GM03348 (cell line): Measurements from ENCODE around the gene ACSM6.
A peak's percentile ranks its signal among the peaks of the same experiment; 100 is the strongest.
"Not testable (repeated sequence)": the region's sequence is repeated elsewhere in the genome, so short reads cannot be mapped to it uniquely, and the experiment has no call there.

Experiments used
- DNase-seq: peaks from one replicate; pipeline ENCODE4 v3.0.0; 2012; ENCODE audit warnings: low spot score

Gene ACSM6

GRCh38 chr10:95217476-95217875 lies 23.4 kb downstream of the ACSM6 start:
- peak; percentile 30 for DNase-seq

- no peak for DNase-seq
Measured at GRCh38 chr10:95220539-95220938, 26.5 kb downstream of the ACSM6 start.

- DNase-seq, result no peak
Measured at GRCh38 chr10:95221124-95221523, 27.1 kb downstream of the ACSM6 start.

DNA sequence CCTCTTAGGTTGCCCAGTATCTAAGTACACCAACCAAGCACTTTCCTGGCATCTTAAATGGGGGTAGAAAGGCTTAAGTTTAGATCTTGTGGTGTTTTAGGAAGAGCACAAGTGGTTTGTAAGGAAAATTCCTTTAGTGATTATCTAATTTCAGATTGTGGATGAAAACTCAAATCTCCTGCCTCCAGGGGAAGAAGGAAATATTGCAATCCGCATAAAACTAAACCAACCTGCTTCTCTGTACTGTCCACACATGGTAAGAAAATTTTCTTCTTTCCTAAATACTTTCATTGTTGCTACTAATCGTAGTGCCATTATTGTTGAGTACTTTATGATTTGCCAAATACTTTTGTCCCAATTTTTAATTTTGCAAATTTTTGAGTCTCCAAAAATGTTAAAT lies 31.1 kb downstream of the ACSM6 start:
- no peak for DNase-seq

DNA sequence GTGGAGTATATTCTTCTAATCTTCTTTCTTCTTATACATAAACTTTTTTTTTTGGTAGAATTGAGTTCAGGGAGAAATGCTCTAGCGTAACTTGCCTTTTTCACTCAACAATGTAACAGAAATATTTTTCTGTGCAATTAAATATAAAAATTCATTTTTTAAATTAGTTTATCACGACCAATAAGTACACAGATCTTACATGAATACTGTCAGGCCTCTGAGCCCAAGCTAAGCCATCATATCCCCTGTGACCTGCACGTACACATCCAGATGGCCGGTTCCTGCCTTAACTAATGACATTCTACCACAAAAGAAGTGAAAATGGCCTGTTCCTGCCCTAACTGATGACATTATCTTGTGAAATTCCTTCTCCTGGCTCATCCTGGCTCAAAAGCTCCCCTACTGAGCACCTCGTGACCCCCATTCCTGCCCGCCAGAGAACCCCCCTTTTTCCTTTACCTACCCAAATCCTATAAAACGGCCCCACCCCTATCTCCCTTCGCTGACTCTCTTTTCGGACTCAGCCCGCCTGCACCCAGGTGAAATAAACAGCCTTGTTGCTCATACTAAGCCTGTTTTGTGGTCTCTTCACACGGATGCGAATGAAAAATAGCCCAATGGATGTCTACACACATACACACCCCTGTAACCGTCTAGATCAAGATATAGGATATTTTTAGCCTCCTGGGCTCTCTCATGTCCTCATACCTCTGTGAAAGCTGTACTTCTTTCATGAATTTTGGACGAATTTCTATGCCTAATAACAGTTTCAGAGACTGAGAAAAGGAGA lies 35.1 kb downstream of the ACSM6 start:
- not testable (repeated sequence) for DNase-seq

DNA sequence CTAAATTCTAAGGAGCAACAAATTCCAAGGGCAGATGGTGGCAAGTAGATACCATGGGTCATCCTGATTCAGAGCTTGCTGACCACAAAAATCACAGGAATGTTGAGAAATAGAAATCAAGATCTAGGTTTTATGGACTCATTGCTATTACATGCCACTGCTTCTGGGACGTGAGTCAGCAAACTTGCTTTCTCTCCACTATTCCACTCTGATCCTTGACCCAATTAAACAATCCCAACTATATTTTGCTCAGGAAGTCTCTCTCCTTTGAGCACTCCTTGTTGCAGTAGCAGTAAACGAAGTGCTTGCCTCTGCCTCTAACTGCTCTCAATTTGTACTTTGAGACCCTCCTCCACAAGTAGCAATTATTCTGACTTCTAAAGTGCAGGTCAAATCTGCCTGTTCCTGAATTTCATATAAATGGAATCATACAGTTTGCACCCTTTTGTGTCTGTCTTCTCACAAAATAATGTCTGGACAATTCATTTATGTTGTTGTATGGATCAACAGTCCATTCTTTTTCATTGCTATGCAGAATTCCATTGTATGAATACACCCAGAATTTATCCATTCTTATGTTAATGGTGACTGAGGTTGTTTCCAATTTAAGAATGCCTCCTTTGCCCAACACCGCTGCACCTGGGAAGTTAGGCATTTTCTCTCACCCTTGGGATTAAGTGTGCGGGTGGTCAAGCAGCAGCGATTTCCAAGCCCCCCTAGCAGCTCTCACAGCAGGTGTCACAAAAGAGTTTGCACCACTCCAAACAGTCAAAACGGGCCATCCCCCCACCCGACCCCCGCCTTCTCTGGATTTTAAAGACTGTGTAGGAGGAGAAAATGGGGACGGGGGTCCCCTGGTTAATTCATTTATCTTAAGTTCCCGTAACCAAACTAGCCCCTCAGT lies 35.9 kb downstream of the ACSM6 start:
- DNase-seq, result peak; percentile 85

DNA sequence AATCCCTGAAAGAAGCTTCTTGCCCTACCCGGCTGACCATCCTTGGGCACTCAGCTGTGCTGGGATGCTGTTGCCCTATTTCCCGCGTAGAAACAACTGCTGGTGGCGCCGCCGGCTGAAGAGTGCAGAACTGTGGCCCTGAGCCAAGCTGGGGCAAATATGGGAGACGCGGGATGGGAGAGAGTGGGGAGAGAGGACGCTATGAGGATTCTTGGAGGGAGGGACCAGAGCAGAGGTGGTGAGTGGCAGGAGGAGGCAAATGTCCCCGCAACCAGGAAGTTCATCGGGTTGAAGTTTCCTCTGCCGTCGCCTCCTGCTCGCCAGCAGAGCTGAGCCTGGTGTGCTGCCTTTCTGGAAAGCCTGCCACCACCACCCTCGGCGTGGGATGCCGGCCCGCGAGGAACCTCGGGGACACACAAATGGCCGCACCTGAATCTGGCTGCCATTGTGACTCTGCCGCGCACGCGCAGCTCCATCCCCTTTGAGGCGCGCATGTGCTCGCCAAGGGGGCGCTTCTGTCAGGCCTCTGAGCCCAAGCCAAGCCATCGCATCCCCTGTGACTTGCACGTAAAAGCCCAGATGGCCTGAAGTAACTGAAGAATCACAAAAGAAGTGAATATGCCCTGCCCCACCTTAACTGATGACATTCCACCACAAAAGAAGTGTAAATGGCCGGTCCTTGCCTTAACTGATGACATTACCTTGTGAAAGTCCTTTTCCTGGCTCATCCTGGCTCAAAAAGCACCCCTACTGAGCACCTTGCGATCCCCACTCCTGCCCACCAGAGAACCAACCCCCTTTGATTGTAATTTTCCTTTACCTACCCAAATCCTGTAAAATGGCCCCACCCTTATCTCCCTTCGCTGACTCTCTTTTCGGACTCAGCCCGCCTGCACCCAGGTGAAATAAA lies 36.9 kb downstream of the ACSM6 start:
- DNase-seq, result not testable (repeated sequence)

- no peak for DNase-seq
Measured at GRCh38 chr10:95233377-95234034, 39.5 kb downstream of the ACSM6 start.

- DNase-seq, result no peak
Measured at GRCh38 chr10:95234951-95235350, 40.9 kb downstream of the ACSM6 start.

GRCh38 chr10:95235676-95236067 lies 41.6 kb downstream of the ACSM6 start:
- no peak for DNase-seq

- DNase-seq, result peak; percentile 54
Measured at GRCh38 chr10:95236068-95236903, 42.2 kb downstream of the ACSM6 start.

- no peak for DNase-seq
Measured at GRCh38 chr10:95237376-95238170, 43.5 kb downstream of the ACSM6 start.

DNA sequence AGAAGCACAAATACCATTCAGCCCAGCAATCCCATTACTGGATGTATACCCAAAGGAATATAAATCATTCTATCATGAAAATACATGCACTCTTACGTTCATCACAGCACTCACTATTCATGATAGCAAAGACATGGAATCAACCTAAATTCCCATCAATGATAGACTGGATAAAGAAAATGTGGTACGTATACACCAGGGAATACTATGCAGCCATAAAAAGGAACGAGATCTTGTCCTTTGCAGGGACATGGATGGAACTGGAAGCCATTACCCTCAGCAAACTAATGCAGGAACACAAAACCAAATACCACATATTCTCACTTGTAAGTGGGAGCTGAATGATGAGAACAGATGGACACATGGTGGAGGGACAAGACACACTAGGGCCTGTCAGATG lies 46.1 kb downstream of the ACSM6 start:
- DNase-seq, result not testable (repeated sequence)

DNA sequence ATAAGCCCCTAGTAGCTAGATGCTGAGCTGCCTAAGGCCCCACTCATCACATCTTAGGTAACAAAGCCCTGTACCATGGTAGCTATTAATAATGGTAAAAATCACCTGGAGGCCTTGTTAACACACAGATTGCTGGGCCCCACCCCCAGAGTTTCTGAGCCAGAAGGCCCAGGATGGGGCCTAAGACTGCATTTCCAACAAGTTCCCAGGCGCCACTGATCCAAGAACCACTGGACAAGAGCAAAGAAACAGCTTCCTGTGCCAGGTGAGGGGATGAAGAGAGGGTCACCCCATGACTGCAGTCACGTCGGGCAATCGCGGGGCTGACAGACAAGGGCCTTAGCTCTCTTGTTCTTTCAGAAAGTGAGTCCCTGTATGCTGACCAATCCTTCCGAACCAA lies 46.8 kb downstream of the ACSM6 start:
- DNase-seq, result no peak

DNA sequence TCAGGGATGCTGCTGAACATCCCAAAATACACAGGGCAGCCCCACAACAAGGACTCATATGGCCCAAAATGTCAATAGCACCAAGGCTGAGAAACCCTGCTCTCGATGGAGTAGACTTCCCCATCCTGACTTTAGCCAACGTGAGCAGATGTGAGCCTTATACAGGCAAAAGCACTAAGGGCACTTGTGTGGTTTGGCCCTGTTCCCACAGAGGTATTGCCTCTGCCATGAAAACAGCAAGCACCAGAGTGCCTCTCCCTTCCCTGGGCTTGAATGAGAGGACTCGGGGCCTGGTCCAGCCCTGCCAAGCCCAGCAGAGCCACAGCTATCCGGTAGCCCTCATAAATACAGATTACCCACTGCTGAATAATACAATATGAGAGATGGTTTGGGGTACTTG lies 47.5 kb downstream of the ACSM6 start:
- DNase-seq, result no peak

DNA sequence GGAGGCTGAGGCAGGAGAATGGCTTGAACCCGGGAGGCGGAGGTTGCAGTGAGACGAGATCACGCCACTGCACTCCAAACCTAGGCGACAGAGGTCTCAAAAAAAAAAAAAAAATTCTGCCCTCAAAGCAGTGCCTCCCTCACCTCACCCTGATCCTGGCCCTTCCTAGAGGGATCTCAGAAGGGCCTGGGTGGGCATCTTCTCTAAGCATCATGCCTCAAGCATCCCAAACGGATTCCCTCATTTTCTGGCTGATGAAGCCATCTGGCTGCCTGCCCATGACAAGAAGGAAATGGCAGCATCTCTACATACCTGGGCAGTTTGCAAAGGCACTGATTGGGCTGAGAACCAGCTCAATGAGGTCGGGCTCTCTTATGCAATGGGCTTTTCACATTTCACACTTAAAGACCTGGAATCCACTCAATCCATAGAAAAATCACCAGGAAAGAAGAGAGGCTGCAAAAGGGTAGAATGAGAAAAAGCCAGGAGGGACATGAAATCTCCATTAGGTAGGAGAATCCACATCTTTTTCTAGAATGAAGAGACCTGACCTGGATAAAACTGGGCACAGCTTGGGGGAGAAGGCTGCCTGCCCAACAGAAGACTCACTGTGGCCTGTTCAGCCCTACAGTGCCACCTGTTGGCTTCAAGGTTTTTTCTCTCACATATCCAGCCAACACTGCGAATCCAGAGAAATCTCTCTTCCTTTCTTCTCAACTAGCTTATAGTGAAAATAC lies 48.7 kb downstream of the ACSM6 start:
- DNase-seq, result peak; percentile 73

DNA sequence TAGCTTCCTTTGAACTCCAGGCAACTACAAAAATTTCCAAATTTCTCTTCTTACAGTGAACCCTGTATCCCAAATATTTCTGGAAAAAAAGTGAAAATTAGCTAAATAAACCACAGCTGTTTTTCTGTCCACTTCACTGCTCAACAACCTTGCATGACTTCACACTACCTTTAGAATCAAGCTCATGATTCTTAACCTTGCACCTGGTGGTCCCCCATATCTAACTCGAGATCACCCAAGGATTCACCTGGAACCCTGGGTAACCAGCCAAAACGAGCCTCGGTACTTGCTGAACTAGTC lies 49.2 kb downstream of the ACSM6 start:
- DNase-seq, result no peak

DNA sequence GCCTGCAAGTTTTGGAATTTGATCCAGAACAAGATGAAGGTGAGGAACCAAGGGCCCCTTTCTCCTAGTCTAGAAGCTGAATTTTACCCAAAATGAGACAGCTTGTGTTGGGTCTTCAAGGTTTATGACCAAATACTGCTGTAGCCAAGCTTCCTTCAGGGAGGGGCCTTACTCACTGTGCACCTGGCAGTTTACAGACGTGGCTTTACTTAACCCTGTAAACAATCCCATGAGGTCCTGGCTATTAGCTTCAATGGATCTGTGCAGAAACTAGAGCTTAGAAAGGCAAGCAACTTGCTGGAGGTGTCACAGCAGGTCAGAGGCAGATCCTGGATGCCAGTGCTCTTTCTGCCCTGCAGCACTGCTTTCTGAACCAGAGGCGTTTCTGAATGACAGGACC lies 50.1 kb downstream of the ACSM6 start:
- no peak for DNase-seq

DNA sequence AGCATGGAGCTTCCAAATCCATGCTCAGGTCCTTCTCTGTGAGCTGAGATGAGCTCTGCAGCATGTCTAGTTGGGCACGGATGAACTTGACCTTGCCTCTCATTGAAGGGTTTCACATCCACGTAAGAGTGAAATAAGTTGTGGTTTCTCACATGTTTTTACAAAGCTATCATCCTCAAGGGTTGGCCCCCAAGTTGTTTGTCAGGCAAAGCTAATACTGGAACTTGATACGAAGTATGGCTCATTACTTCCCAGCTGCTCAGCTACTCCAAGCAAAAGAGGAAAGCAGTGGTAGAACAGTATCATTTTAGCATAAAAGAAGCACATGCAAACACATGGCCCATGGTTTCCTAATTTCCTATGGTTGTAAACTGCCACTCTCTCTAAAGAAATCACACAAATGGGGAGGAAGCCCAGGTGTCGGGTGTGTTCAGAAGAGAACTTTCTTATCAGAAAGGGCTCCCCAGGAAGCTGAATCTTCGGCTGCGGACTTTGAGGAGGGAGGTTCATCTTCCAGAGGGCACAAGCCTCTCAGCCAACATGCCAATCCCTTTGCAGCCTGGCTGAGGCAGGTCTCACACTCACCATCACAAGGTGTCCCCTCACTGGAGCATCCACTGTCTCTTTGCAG lies 51.5 kb downstream of the ACSM6 start:
- DNase-seq, result no peak
